GM19372 (cell line): ENCODE data around the gene GULP1.

Source experiments
- ATAC-seq: cut with Tn5 transposase; IDR thresholded peaks from one replicate; pipeline ENCODE4 v1.9.1; 2021; ENCODE audit warnings: mild to moderate bottlenecking, low read depth, moderate library complexity; ENCODE audit not compliant: unreplicated experiment

Gene GULP1

DNA sequence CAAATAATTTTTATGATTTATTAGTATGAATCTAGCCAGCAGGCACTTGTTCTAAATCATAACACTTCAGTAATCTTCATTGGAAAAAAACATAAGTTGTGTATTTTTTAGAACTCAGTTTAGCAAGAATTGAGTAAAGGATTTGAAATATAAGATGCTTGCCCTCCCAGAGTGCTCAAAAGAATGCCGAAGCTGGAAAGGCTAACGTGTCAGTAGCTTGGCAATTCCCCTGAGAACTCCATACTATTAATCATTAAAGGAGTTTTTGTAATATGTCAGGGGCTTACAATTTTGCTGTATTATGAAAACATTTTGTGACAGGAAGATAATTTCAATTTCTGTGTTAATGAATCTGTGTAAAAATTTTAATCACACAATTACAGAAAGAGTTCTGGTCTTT, 122.7 kb downstream of the GULP1 start:
- ATAC-seq: no peak

- no peak for ATAC-seq
These were observed 123.4 kb downstream of the GULP1 start for GRCh38 chr2:188414869-188415753.

- no peak for ATAC-seq
These were observed 124.0 kb downstream of the GULP1 start for GRCh38 chr2:188415754-188416083.

DNA sequence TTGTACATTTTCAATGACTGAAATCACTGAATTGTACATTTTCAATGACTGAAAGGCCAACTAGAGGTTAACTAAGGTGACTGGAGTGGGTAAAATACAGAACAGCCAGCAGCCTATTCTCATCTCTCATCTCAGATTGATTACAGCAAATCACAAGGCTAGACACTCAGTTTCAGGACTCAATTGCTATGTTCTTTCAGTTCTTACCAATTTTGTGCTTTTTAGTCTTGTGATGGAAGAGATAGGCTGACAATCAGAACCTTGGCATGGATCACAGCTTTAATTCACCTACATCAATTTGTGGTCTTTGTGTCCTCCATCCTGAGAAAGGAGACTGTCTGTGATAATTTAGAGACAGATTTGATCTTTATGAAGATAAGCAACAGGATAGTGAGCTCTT, 124.7 kb downstream of the GULP1 start:
- ATAC-seq: no peak

GRCh38 chr2:188422726-188423125, 131.1 kb downstream of the GULP1 start:
- no peak for ATAC-seq

GRCh38 chr2:188425266-188425665, 133.6 kb downstream of the GULP1 start:
- ATAC-seq: no peak

DNA sequence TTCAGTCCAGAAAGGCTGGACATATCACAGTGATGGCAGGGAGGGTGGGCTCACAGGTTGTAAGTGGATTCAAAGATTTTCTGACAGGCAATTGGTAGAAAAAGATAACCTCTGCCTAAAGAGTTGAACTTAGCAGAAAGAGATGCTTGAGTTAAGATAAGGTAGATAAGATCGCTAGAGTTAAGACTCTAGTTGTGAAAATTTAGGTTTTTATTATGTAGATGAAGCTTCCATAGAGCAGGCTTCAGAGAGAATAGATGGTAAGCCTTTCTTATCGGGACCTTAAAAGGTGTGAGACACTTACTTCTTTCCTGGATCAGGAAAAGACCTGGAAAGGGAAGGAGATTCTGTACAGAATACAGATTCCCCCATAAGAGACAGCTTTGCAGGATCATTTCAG, 134.4 kb downstream of the GULP1 start:
- no peak for ATAC-seq

DNA sequence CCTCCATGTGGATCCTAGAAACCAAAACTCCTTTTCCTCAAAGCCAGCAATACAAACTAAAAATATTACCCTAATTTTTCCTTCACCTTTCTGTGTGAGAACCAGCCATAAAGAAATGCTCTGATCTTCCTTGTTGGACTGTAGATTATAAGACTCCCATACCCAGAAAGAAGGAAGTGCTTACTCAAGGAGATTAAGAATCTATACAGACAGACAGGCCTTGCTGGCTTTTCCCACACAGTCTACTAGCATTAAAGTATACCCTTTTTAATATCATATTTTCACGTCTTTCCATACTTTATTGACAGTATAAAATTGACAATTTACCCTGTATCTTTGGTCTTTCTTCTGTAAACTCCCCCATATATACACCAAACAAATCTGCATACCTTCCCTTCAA, 139.0 kb downstream of the GULP1 start:
- no peak for ATAC-seq

GRCh38 chr2:188434018-188434417, 142.3 kb downstream of the GULP1 start:
- no peak for ATAC-seq

- ATAC-seq: no peak
These were observed 143.4 kb downstream of the GULP1 start for GRCh38 chr2:188435115-188435514.

DNA sequence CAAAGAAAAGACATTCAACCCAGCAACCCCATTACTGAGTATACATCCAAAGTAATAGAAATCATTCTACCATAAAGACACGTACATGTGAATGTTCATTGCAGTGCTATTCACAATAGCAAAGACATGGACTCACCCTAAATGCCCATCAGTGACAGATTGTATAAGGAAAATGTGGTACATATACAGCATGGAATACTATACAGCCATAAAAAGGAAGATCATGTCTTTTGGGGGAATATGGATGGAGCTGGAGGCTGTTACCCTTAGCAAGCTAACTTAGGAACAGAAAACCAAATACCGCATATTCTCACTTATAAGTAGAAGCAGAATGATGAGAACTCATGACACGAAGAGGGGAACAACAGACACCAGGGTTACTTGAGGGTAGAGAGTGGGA, 145.9 kb downstream of the GULP1 start:
- ATAC-seq: no peak

DNA sequence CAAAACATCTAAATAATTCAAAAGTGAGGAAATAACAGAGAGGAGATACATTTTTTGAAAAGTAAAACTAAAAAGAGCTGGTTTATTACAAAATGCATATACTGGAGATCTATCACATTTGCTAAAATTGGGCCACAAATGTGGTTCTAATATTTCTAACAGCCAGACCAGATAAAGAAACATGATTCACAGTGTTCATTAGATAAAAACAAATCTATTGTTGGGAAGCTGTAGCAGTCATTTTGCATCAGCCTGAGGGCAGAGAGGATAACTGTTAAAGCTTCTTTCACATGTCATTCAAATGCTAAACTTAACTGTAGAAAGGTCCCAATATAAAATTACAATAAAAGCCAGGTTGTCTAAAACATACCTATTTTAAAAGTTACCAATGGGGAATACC, 148.3 kb downstream of the GULP1 start:
- no peak for ATAC-seq

GRCh38 chr2:188440849-188441248, 149.2 kb downstream of the GULP1 start:
- no peak for ATAC-seq

DNA sequence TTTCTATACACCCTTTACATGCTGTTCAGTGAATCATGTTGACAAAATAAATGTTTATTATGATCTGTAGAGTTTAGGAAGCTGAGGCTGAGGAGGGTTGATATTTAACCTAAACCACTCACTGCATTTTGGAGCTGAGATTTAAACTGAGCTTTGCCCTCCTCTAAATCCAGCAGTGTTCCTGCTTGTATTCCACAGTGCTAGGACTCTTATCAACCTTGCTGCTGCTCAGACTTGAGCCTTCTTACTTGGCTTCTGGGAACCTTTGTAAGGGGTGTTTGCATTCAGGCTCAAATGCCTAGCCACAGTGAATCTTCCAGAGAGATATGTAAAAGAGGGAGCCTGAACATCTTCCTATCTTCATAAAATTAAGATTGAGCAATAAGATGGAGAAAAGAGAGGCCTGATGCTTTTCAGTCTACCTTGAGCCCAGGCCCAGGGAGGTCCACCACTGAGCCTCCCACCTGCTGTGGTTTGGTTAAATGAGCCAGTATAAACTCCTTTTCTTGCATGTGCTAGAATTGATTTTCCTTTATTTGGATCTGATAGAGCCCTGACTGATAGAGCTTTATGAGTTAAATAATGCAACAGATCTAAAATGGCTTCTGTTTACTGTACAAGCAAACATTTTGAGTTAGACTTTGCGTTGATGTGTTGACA, 149.7 kb downstream of the GULP1 start:
- no peak for ATAC-seq

GRCh38 chr2:188443207-188443606, 151.5 kb downstream of the GULP1 start:
- ATAC-seq: no peak

- no peak for ATAC-seq
These were observed 152.6 kb downstream of the GULP1 start for GRCh38 chr2:188444106-188444835.

- ATAC-seq: no peak
These were observed 157.9 kb downstream of the GULP1 start for GRCh38 chr2:188449561-188449960.

DNA sequence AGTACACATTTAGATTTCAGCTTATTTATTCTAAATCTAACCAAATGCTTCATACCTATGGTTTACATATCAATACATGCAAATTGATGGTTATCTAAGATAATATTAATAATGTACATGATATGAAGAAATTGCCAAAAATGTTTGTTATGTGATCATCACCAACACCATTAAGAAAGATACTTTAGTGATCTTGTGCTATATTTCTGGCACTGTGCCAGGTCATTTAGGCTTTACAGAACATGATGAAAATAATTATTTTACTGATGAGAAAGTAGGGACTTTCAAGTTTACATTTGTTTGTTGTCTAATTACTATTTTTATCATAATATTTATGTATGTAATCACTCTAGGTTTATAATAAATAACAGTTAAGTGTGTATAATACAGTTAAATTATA, 158.3 kb downstream of the GULP1 start:
- ATAC-seq: no peak

GRCh38 chr2:188450732-188451483, 159.2 kb downstream of the GULP1 start:
- ATAC-seq: no peak

GRCh38 chr2:188452084-188452483, 160.4 kb downstream of the GULP1 start:
- no peak for ATAC-seq
